ENCODE measurements around the gene ANKLE1. TPM values are rescaled to one million over a fixed set of nuclear protein-coding genes. Genes with fewer than 3 reads are reported as not detected.

The ANKLE1 gene
- total RNA-seq, 1 experiment from 2014 or later, result 16.5 TPM

- no CpG with 5 or more reads among the region's 13 CpGs for WGBS (ENCODE audit: extremely low coverage, insufficient read length, low lambda C conversion rate)
- DNase-seq, result no peak
These were observed 43.7 kb upstream of the ANKLE1 start for GRCh38 chr19:17237747-17238706.

More at GRCh38 chr19:17237747-17238706, 43.7 kb upstream of the ANKLE1 start:
- Mint-ChIP-seq H3K9me3 (no peaks in the 10 kb centered on the region; a peak in 1 of 5 replicates), H3K4me3 (peak overlapping the region in 1 of 2 experiments; percentile 59; a peak in 2 of 5 replicates), H3K27me3 (ENCODE audit: low read depth) (peaks cover 2% of the 10 kb centered on the region; the same call in 1 of the 2 replicates), H3K27ac (peak overlapping the region in 1 of 3 experiments; percentile 54; a peak in 1 of 7 replicates), H3K4me1 (peaks cover 32 to 33% of the 10 kb centered on the region in 2 experiments), H3K36me3 (ENCODE audit: insufficient read depth in 1 of 3, low read depth in 3 of 3) (peaks cover 9 to 55% (median 41%) of the 10 kb centered on the region in 3 experiments; a peak in 6 of 7 replicates)
- no peaks in the 10 kb centered on the region; the same call in 1 of the 2 replicates for H3K4me1 ChIP-seq (ENCODE audit: insufficient read depth, low read length)
- peaks cover 6% of the 10 kb centered on the region for H3K79me1 ChIP-seq (ENCODE audit: insufficient read depth, low read depth, low read length, poor library complexity, severe bottlenecking)
- H4K8ac ChIP-seq (replicated peaks; ENCODE audit: insufficient read length, low read depth, low read length), result no peak overlapping the region
- H2AFZ ChIP-seq (ENCODE audit: low read length), result no peak overlapping the region
- H3T11ph ChIP-seq (ENCODE audit: low read length), result no peak overlapping the region
- H2BK120ac ChIP-seq (ENCODE audit: low read depth, low read length, poor library complexity, severe bottlenecking), result no peak overlapping the region
- no peak overlapping the region for H2AK5ac ChIP-seq (ENCODE audit: insufficient read length, low read length)
- H2BK5ac ChIP-seq (ENCODE audit: insufficient read length, low read length), result no peak overlapping the region
- H3K56ac ChIP-seq (ENCODE audit: insufficient read length, low read depth, low read length), result no peak overlapping the region
- no peak overlapping the region for H3K18ac ChIP-seq (ENCODE audit: insufficient read length, low read depth, low read length)
- no peaks in the 10 kb centered on the region for H3K27me3 ChIP-seq (ENCODE audit: insufficient read depth, low read length)
- H4K20me1 ChIP-seq (ENCODE audit: control insufficient read depth, insufficient read depth, insufficient read length), result no peaks in the 10 kb centered on the region
- no peak overlapping the region for H2BK20ac ChIP-seq (ENCODE audit: low read depth, low read length, poor library complexity, severe bottlenecking)
- H3K14ac ChIP-seq (ENCODE audit: insufficient read depth, low read length), result no peak overlapping the region
- peaks cover 21% of the 10 kb centered on the region for H3K79me2 ChIP-seq (ENCODE audit: insufficient read depth, low read length)
- no peak overlapping the region for H3K4ac ChIP-seq (ENCODE audit: low read depth, low read length)
- peaks cover 6% of the 10 kb centered on the region for H3K23me2 ChIP-seq (ENCODE audit: insufficient read length, low read depth, low read length, poor library complexity, severe bottlenecking)
- H4K5ac ChIP-seq (ENCODE audit: insufficient read length, low read depth, low read length), result no peak overlapping the region
- H3K4me2 ChIP-seq (ENCODE audit: insufficient read depth, insufficient read length, low read length), result no peak overlapping the region
- no peak overlapping the region for H3K9ac ChIP-seq (ENCODE audit: extremely low read depth, insufficient read length, low read length)
- H3K9me3 ChIP-seq (ENCODE audit: control insufficient read depth, low read depth, low read length), result no peaks in the 10 kb centered on the region
- H4K91ac ChIP-seq (ENCODE audit: insufficient read length, low read depth, low read length), result no peak overlapping the region
- H3K23ac ChIP-seq (ENCODE audit: insufficient read length, low read depth, low read length), result no peak overlapping the region
- no peak overlapping the region for H3K27ac ChIP-seq (ENCODE audit: insufficient read length, low read depth, low read length)
- no peak overlapping the region for H2BK15ac ChIP-seq (ENCODE audit: low read depth, low read length)
- no peak overlapping the region for H2BK12ac ChIP-seq (ENCODE audit: insufficient read length, low read depth, low read length)
- TF ChIP-seq CTCF (conservative IDR thresholded peaks at IDR 0.05), result no peak

Measured in H9 (cell line).